NCI-H774 (cell line): ENCODE results near the gene PSORS1C2.
"Not testable (repeated sequence)": the region's sequence is repeated elsewhere in the genome, so short reads cannot be mapped to it uniquely, and the experiment has no call there.

ENCODE experiments used
- DNase-seq: peaks from one replicate; lab custom pipeline; 2025; lab: John Stamatoyannopoulos, UW

PSORS1C2 gene

DNA sequence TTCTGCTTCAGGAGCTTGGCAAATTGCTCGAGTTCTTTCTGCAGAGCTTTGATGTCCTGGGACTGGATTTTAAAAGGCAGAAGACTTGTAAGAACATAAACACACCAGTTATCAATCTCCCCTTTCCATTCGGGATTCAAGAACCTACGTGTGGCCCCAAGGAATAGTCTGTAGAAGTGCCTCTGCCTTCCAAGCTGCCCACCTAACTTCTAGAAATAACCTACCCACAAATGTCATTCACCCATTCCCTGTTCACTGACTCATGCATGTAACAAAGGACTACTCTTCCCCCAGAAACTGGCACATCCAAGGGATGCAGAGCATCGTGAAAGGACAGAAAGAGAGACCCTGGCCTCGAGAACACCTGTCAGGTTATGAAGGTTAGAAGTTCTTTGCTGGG, 27.1 kb upstream of the PSORS1C2 start:
- DNase-seq = no peak

DNA sequence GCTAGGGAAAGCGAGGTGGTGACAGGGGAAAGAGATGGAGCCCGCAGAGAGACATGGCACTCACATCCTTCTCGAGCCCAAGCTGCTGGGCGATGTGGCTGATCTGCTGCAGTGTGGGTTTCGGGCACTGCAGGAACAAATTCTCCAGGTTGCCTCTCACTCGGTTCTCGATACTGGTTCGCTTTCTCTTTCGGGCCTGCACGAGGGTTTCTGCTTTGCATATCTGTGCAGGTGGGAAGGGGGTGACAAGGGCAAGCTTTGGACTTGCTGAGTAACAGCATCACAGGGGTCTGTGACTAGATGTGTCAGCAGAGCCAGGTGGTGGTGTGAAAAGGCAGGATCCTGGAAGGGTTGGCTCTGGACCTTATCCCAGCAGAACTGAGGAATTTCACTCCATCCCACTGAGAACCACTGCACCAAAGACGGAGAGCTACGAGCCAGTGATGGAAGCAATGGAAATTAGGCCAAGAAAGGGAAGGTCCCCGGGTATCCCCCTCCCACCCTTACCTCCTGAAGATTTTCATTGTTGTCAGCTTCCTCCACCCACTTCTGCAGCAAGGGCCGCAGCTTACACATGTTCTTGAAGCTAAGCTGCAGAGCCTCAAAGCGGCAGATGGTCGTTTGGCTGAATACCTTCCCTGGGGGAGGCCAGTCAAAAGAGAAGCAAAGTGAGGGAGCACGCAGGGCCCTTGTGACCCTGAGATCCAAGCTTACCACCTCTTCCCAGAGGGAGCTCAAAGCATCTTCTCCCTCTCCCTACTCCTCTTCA, 26.4 kb upstream of the PSORS1C2 start:
- not testable (repeated sequence) for DNase-seq

DNA sequence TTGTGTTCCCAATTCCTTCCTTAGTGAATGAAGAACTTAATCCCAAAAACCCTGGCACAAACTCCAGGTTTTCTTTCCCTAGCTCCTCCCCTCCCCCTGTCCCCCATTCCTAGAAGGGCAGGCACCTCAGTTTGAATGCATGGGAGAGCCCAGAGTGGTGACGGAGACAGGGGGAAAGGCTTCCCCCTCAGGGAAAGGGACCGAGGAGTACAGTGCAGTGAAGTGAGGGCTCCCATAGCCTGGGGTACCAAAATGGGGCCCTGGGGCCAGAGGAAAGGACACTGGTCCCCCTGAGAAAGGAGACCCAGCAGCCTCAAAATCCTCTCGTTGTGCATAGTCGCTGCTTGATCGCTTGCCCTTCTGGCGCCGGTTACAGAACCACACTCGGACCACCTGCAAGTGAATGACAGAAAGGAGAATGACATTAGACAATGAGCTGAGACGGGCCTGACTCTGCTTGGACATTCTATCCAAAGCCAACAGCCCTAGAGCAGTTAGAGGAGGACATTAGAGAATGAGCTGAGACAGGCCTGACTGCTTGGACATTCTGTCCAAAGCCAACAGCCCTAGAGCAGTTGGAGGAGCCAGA, 25.7 kb upstream of the PSORS1C2 start:
- not testable (repeated sequence) for DNase-seq

DNA sequence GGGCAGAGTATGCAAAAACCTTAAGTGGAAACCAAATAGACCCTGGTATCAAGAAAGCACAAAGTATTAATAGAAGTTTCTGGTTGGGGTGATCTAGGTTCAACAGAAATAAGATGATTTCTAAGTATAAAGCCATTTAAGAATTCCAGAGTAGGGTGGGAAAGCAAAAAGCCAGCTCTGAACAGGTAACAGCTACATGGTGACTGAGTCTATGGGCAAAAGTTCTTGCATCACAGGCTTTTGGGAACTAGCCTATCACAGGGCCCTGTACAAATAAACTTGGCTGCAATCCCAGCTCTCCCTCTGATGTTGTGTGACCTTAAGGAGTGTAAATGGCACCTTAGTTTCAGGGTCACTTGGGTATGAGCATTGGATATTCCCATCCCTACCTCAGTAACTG, 25.1 kb upstream of the PSORS1C2 start:
- no peak for DNase-seq

DNA sequence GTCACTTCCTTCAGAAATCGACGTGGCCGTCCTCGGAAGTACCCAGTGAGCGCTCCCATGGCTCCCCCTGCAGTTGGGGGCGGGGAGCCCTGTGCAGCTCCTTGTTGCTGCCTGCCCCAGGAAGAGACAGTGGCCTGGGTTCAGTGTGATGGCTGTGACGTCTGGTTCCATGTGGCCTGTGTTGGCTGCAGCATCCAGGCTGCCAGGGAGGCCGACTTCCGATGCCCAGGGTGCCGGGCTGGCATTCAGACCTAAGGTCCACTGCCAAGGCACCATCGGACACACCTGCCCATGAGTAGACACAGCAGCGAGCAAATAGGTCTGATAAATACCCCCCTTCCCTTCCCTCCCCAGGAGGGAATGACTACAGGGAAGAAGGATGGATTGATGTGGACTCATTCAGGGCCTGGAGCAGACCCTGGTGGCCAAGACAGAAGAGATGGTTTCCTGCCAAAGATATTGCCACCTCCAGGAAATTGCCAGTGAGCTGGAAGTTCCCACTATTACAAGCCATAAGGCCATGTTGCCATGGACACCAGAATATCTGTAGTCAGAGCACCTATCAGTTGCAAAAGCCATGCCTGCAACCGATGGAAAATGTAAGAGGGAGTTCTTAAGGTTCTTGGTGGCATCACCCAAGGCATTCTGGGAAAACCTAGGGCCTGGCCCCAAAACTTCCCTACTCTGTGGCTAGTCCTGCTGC, 23.7 kb upstream of the PSORS1C2 start:
- DNase-seq = no peak

DNA sequence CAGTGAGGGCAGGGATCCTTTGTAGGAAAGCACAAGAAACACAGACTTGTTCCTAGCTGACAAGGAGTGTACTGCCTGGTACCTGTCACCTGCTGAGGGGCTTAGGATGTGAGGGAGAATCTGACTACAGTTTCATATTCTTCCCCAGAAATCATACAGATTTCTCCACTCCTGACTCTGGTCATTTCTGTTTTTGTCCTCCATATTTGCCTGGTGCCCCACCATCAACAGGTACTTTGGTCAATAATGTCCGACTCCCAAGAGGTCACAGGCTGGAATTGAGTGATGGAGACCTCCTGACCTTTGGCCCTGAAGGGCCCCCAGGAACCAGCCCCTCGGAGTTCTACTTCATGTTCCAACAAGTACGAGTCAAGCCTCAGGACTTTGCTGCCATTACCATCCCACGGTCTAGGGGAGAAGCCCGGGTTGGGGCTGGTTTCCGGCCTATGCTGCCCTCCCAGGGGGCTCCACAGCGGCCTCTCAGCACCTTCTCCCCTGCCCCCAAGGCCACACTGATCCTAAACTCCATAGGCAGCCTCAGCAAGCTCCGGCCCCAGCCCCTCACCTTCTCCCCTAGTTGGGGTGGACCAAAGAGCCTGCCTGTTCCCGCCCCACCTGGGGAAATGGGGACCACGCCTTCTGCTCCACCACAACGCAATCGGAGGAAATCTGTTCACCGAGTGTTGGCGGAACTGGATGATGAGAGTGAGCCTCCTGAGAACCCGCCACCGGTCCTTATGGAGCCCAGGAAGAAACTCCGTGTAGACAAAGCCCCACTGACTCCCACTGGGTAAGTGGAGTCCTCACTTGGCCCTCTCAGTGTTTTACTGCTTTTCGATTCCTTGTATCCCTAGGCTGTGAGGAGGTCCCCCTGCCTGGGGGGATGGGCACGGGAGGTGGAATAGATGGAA, 22.6 kb upstream of the PSORS1C2 start:
- no peak for DNase-seq

DNA sequence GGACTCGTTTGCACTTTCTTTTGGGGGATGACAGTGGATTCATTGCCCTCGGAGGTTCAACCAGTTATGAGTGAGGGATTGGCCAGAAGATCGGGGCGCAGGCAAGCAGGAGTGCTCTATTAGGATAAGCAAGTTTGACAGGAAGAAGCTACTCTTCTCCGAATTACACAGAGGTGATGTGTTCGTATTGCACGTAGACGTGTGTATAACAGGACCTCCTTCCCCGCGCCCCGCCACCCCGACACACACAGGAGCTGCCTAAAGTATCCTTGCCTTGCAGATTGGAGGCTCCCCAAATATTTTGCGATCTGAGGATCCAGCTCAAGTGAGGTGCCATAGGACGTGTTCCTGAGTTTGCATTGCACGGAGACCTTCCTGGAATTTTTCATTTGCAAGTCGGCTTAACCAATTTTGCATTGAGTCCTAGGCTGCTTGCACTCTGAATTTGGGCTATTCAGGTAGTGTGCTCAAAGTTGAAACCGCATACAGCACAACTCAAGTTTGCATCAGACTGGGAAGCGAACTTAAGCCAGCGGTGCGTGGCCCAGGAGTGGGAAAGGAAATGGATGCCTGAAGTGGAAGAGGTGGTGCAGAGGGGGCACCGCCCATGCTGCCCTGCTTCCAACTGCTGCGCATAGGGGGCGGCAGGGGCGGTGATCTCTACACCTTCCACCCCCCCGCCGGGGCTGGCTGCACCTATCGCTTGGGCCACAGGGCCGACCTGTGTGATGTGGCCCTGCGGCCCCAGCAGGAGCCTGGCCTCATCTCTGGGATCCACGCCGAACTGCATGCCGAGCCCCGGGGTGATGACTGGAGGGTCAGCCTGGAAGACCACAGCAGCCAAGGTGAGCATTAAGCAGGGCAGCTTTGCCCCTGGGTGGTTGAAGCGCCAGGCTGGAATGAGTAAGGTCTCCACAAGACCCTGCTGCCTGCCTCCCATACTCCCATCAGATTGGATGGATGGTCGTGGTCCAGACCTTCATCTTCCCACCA, 20.3 kb upstream of the PSORS1C2 start:
- DNase-seq = no peak

DNA sequence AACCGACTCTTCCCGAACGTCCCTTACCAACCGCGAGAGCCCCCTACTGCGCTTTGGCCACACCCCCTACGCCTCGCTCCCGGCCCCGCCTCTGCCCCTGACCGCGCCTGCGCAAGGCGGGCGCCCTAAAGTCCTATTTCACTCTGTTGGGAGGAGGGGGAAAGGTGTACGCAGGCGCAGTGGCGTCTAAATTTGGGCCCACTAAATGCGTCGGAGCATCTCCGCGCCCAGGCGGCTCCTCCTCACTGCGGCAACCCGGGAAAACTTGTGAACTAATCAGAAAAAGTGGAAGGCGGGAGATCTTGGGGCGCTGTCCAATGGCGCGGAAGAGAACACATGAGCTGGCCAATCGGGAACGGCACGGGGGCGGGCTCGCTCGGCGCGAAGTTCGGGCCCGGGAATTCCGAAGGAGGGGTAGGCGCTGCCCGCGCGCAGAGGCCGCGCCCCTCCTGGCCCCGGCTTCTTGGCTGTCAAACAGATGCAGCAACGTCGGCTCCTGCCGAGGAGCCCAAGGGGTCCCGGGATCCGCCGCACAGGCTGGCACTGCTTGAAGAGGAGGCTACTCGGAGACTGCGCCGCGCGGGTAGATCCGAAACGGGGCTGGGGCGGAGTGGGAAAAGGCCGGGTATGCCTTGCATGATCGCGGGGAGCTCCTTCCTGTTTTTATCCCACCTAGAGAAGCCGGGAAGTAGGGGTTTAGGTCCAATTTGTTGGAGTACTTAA, 19.4 kb upstream of the PSORS1C2 start, which contains the start of gene TCF19:
TSS of gene TCF19 (plus strand) at position 450 of the 723 bp plus-strand sequence. CDS start 881 bp downstream, outside the sequence.
- peak; percentile 97 for DNase-seq

DNA sequence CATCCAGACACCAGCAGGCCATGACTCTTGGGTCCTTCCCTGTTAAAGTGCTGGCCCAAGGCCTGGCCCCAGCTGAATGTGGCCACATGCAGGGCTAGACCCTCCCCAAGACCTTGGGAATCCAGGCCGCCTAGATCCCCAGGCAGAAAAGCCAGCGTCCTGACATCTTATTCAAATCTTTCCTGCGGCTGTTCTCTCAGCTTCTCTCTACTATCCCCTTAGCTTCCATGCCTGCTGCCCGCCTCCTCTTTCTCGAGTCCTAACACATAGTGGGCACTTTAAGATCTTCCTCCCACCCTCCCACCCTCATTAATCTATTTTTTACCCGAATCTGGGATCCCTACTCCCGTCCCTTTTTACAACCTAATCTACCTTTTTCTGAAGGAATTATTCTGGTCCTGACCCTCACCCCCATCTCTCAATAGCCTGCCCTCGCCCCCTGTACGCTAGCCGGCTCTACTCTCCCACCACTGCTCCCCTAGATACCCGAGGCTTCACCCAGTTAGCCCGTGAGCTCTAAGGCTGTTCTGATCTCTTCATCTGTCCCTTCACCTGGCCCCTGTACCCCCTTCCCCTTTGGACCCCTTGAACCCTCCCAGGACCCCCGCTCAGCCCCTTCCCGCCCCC, 18.8 kb upstream of the PSORS1C2 start, which contains the start of gene CCHCR1:
TSS of gene CCHCR1 (minus strand) at position 290 of the 627 bp plus-strand sequence. CDS start at position 88, 202 bp downstream.
- no peak for DNase-seq

DNA sequence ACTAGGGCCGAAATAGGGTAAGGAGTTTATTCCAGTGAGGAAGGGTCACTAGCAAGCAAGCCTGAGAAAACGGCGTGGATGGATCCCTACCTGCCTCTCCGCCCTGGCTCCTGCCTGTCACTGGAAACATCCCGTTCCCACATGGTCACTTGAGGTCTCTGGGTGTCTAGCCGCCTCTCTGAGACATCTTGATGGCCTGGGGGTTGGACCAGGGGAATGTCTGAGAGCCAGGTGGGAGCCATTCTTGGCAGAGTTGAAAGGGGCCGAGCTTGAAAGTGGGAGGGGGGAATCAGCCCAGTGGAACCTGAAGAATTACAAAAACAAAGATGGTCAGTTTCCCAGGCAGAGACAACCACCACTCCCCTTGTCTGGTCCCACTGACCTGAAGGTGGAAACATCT, 17.8 kb upstream of the PSORS1C2 start:
- DNase-seq = no peak

DNA sequence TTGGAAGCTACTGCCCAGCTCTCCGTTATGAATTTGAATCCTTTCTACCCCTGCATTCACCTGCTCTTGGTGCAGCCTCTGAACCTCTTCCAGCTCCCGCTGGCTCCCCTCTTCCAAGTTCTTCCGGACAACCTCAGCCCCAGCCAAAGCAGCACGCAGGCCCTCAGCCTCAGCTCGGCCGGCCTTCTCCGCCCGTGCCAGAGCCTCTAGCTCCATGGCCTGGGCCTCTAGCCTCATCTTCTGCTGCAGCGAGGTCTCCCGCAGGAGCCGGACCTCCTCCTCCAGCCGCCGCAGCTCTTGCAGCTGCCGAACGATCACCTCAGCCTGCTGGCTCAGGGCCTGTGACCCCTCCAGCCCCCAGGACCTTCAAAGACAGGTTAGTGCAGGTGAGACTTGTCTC, 15.6 kb upstream of the PSORS1C2 start:
- no peak for DNase-seq

DNA sequence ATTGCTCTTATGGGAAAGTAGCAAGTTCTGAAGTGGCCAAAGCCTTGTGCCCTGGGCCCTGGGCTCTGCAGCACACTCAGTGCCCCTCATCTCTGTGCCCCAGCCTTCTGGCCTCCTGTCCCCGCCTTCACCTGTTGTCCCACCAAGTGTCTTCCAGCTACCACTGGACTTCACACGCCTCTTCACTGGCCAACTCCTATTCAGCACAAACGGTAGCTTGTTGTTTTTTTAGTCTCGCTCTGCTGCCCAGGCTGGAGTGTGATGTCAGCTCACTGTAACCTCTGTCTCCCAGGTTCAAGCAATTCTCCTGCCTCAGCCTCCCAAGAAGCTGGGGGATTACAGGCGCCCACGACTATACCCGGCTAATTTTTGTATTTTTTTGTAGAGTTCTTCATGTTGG, 13.9 kb upstream of the PSORS1C2 start:
- DNase-seq = no peak

DNA sequence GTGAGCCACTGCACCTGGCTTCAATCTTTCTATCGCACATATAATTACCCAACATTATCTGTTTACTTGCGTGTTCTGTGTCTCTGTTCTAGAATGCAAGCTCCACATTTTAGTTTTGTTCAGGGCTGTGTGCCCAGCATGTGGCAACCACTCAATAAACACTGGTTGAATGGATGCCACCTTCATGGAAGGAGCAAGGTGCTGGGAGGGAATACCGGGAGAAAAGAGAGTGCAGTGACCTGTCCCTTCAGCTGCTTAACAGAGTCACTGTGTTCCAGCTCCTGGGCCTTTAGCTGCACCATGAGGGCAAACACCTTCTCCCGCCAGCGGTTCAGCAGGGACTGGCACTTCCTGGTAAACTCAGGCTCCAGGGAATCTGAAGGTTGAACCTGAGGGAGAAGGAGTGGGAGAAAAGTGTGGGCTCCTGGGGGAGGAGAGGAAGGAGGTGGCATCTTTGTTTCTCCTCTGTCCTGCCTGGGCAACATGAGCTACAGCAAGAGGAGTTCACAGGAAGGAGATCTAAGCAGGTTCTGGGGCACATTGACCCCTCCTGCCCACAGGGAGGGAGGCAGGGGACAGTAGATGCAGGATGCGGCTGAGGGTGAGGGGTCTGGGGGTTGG, 11.1 kb upstream of the PSORS1C2 start:
- DNase-seq = no peak

DNA sequence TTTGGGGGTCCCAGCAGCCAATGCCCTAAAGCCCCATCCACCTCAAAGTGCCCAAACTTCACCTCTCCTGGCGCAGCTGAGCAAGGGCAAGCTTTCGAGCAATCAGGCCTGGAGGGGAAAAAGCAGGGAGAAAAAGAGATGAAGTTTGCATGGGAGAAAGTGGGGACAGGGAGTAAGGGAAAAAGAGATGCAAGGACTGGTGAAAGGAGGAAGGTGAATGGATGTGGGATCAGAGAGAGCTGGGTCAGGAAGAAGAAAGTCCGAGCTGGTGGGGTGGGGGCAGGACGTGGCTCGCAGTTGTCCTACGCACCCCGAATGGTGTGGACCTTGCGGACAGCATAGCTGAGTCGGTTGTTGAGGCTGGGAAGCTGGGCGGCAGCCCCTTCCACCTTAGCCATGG, 6.5 kb upstream of the PSORS1C2 start:
- no peak for DNase-seq

DNA sequence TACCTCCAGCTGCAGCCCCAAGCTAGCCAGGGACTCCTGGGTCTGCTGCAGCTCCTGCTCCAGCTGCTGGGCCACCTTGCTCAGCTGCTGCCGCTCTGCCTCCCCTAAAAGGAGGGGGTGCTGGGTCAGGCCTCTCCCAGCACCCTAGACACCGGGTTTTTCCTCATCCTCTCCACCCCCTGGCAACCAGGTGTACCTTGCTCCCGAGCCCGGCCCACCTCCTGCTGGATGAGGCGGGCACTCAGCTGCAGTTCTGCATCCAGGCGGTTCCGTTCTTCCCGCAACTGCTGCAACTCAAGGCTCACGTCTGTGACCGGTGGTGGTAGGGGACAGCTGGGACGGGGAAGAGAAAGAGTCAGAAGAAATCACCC, 6.1 kb upstream of the PSORS1C2 start:
- DNase-seq = no peak

DNA sequence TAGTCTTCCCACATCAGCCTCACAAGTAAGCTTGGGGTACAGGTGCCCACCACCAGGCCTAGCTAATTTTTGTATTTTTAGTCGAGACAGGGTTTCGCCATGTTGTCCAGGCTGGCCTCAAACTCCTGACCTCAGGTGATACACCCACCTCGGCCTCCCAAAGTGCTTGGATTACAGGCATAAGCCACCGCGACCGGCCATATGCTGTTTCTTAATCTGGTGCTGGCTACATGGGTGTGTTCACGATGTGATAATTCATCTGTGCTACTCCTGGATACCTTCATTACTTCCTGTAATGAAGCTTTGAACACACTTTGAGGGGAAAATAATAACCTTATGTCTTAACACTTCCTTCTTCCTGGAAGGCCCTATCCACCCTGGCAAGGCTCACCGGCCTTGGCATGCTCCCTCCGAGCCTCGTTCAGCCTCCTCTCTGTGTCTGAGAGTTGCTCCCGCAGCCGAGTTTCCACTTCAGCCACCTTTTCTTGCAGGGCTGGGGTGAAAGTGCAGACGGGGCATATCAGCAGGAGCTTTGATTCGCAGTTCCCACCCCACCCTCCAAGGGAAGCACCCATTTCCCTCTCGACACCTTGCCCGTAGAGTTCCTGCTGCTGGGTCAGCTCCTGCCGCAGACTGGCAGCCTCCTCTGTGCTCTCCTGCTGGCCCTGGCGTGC, 5.6 kb upstream of the PSORS1C2 start:
- no peak for DNase-seq

DNA sequence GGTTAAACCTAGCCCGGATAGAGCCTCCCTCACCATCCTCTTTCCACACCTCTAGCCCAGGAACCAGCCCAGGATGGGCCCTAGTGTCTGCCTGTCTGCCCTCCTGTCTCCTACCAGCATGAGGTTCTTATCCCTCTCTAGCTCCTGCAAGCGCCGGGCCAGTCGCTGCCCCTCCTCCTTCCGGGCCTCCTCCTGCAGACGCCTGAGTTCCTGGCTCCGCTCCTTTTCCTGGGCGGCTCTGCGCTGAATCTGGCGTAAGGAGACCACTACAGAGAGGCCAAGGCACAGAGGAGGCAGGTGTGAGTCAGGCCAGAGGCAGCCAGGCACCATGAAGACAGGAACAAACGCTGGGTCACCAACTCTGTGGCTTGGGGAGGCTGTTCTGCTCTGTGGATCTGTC, 4.3 kb upstream of the PSORS1C2 start:
- DNase-seq = no peak

DNA sequence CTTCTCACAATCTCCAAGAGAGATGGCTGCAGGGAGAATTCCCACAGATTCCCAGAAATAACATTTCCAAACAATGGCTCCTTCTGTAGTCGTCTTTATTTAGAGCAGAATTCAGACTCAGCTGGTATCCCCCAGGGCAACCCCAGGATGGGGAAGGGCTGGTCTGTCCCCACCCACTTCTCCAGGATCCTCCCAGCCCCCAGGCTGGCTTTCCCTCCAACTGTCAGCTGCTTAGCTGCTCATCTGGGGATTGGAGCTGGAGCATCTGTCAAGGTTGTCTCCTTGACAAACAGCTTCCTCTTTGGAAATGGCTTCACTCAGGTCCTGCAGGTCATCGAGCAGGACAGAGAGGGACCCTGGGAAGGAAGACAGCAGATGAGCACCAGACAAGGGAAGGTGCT, 3.5 kb upstream of the PSORS1C2 start:
- DNase-seq = no peak

DNA sequence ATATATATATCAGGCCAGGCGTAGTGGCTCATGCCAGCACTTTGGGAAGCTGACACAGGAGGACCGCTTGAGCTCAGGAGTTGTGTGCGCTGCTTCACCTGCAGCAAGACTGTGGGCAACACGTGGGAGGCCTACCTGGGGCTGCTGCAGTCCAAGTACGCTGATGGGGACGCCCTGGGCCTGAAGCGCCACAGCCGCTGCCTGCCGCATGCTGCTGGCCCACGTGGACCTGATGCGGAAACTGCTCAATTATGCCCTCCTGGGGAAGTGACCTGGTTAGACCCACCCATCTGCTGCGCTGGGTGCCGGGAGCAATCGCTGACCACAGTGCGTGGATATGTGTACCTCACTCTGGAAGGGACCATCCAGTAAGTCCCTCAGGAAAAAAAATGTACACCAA, 1.8 kb upstream of the PSORS1C2 start:
- no peak for DNase-seq
